Regular cardiac myocyte (primary cell): ENCODE results near the gene HLA-DRB5. TPM values are rescaled to one million over a fixed set of nuclear protein-coding genes. Genes with fewer than 3 reads are reported as not detected.

ENCODE experiments used
- total RNA-seq: library from RNA; depleted of rRNA; stranded (reverse); fragments of >200 nt; gene quantifications from 2 replicates; pipeline ENCODE4 v1.2.3, GENCODE V29; 2014

The HLA-DRB5 gene
- 0.28 TPM in 1 of 2 replicates, not detected in the other for total RNA-seq

GRCh38 chr6:32529697-32530430 is at the start of gene HLA-DRB5:
Gene HLA-DRB5 (minus strand): TSS chr6:32530287. CDS start chr6:32530224, 63 bp downstream.

Other genes starting within 250 kb of the HLA-DRB5 start
- gene TSBP1, start 158.4 kb downstream of the HLA-DRB5 start, total RNA-seq: not detected in 2 replicates
- not detected in 2 replicates for gene BTNL2, start 123.1 kb downstream of the HLA-DRB5 start, total RNA-seq
- gene HLA-DRA, start 90.4 kb downstream of the HLA-DRB5 start, total RNA-seq: 0.38 and 1.7 TPM in 2 replicates
- gene HLA-DRB1, start 59.6 kb upstream of the HLA-DRB5 start, total RNA-seq: 0.58 and 3.7 TPM in 2 replicates
- gene HLA-DQA1, start 107.1 kb upstream of the HLA-DRB5 start, total RNA-seq: not detected in 2 replicates
- under 0.01 TPM in 1 of 2 replicates, not detected in the other for gene HLA-DQB1, start 136.4 kb upstream of the HLA-DRB5 start, total RNA-seq
- not detected in 2 replicates for gene HLA-DQA2, start 211.1 kb upstream of the HLA-DRB5 start, total RNA-seq
- not detected in 2 replicates for gene HLA-DQB2, start 233.2 kb upstream of the HLA-DRB5 start, total RNA-seq